Brain microvascular endothelial cell (primary cell): ENCODE measurements around the gene SLC2A6.

Source experiments
- DNase-seq: peaks from one replicate; pipeline ENCODE4 v3.0.0-alpha.2; 2020
- H3K27ac ChIP-seq: fragments of 250-450 bp; sonication (Bioruptor Pico); 2 replicates; pipeline ENCODE4 v1.5.1; 2020; ENCODE audit warnings: mild to moderate bottlenecking, moderate library complexity
- H3K27me3 ChIP-seq: fragments of 250-450 bp; sonication (Bioruptor Pico); replicated peaks from 2 replicates; pipeline ENCODE4 v1.5.1; 2020; ENCODE audit warnings: mild to moderate bottlenecking
- H3K36me3 ChIP-seq: fragments of 250-450 bp; sonication (Bioruptor Pico); replicated peaks from 2 replicates; pipeline ENCODE4 v1.5.1; 2020; ENCODE audit warnings: mild to moderate bottlenecking
- H3K4me3 ChIP-seq: 2 replicates; pipeline ENCODE4 v1.5.1; 2011; ENCODE audit warnings: low read depth, mild to moderate bottlenecking, control low read depth, low read length, moderate library complexity
- CTCF ChIP-seq: IDR thresholded peaks from 2 replicates; pipeline ENCODE4 v1.5.1; 2011; ENCODE audit warnings: low read depth, mild to moderate bottlenecking, moderate library complexity, low read length, control low read depth, inconsistent platforms; ENCODE audit errors: missing control alignments
- in situ Hi-C: cut with HindIII; loops from 2 replicates; pipeline ENCODE4 v1.10.0; 2017; ENCODE audit warnings: low sequenced_read_pairs, low pct_ligation_motif_present

Gene SLC2A6

GRCh38 chr9:133458643-133459312 lies 20.1 kb downstream of the SLC2A6 start:
- in situ Hi-C loops = no loop called here
- Histone ChIP-seq H3K27ac (no peak overlapping the region), H3K4me3 (no peak overlapping the region), H3K36me3 (no peaks in the 10 kb centered on the region), H3K27me3 (no peaks in the 10 kb centered on the region)
- TF ChIP-seq CTCF = no peak
- DNase-seq = no peak

- no peaks in the 10 kb centered on the region for H3K36me3 ChIP-seq
- DNase-seq = no peak
- no peak overlapping the region for H3K4me3 ChIP-seq
- no peak overlapping the region for H3K27ac ChIP-seq
- TF ChIP-seq CTCF = no peak
- no peaks in the 10 kb centered on the region for H3K27me3 ChIP-seq
- in situ Hi-C loops = no loop called here
Measured at GRCh38 chr9:133457748-133458147, 21.2 kb downstream of the SLC2A6 start.

GRCh38 chr9:133457233-133457632 lies 21.7 kb downstream of the SLC2A6 start:
- H3K4me3 ChIP-seq = no peak overlapping the region
- H3K27me3 ChIP-seq = no peaks in the 10 kb centered on the region
- no peak for DNase-seq
- no peak overlapping the region for H3K27ac ChIP-seq
- H3K36me3 ChIP-seq = no peaks in the 10 kb centered on the region
- in situ Hi-C loops = no loop called here
- no peak for TF ChIP-seq CTCF

GRCh38 chr9:133456409-133456808 lies 22.5 kb downstream of the SLC2A6 start:
- peak; percentile 47 for TF ChIP-seq CTCF

GRCh38 chr9:133455936-133456335 lies 23.0 kb downstream of the SLC2A6 start:
- in situ Hi-C loops = no loop called here
- no peaks in the 10 kb centered on the region for H3K27me3 ChIP-seq

More at GRCh38 chr9:133456409-133456808, 22.5 kb downstream of the SLC2A6 start:
- no peaks in the 10 kb centered on the region for H3K36me3 ChIP-seq
- DNase-seq = no peak
- no peak overlapping the region for H3K27ac ChIP-seq
- H3K27me3 ChIP-seq = no peaks in the 10 kb centered on the region
- in situ Hi-C loops = no loop called here
- no peak overlapping the region for H3K4me3 ChIP-seq

More at GRCh38 chr9:133455936-133456335, 23.0 kb downstream of the SLC2A6 start:
- TF ChIP-seq CTCF = no peak
- Histone ChIP-seq H3K4me3 (no peak overlapping the region), H3K36me3 (no peaks in the 10 kb centered on the region), H3K27ac (no peak overlapping the region)
- DNase-seq = no peak
